ENCODE results near the gene SLC39A13. TPM values are rescaled to one million over a fixed set of nuclear protein-coding genes. Genes with fewer than 3 reads are reported as not detected.

The SLC39A13 gene
- total and polyA plus RNA-seq, 2 donors (not counting 1 experiment from before 2014, with no cell fraction given) = 62.9 to 88.7 TPM

DNA sequence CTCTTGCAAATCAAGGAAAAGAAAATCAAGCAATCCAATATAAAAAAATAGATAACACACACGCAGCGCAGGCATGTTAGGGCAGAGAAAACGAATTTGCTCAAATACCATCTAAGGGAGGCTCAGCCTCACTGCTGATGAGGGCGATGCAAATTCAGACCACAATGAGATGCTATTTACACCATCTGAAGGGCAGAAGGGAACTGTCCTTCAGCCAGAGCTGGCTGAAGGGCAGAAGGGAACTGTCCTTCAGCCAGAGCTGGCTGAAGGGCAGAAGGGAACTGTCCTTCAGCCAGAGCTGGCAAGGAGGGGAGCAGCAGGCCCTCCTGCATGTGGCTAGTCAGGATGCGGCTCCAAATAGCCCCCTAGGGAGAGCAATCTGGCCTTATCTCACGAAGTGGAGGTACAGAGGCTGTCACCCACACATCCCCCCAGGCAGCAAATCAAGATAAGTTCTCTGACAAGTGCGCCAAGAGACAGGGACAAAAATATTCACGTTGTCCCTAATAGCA lies 7.6 kb upstream of the SLC39A13 start:
- Histone ChIP-seq H3K4me1 (ENCODE audit: control insufficient read depth, extremely low read depth, insufficient read depth, low read length) (peaks cover 3% of the 10 kb centered on the region), H3K27ac (ENCODE audit: insufficient read depth, low read length) (no peak overlapping the region), H4K20me1 (ENCODE audit: control insufficient read depth, extremely low read depth, insufficient read depth, low read length) (no peaks in the 10 kb centered on the region), H2AFZ (ENCODE audit: low read length) (no peak overlapping the region), H3K4me2 (ENCODE audit: extremely low read depth, insufficient read depth, low read length) (peak overlapping the region; percentile 2), H3K9ac (ENCODE audit: insufficient read depth, low read length) (no peak overlapping the region), H3K27me3 (ENCODE audit: control insufficient read depth, insufficient read depth, low read length) (no peaks in the 10 kb centered on the region), H3K4me3 (replicated peaks in 1 of 4; ENCODE audit: control extremely low read depth in 1 of 4, insufficient read depth in 1 of 4, low read depth in 3 of 4, low read length in 4 of 4) (peak overlapping the region in 1 of 4 experiments; percentile 59), H3K79me2 (ENCODE audit: control insufficient read depth, insufficient read depth, low read length) (no peaks in the 10 kb centered on the region), H3K36me3 (ENCODE audit: control insufficient read depth, insufficient read depth, low read length) (no peaks in the 10 kb centered on the region), H3K9me3 (ENCODE audit: control insufficient read depth, insufficient read depth, low read depth, low read length) (no peaks in the 10 kb centered on the region)
- no peak for DNase-seq (ENCODE audit: low read depth in 2 of 2)
- TF ChIP-seq, protein P1, sequence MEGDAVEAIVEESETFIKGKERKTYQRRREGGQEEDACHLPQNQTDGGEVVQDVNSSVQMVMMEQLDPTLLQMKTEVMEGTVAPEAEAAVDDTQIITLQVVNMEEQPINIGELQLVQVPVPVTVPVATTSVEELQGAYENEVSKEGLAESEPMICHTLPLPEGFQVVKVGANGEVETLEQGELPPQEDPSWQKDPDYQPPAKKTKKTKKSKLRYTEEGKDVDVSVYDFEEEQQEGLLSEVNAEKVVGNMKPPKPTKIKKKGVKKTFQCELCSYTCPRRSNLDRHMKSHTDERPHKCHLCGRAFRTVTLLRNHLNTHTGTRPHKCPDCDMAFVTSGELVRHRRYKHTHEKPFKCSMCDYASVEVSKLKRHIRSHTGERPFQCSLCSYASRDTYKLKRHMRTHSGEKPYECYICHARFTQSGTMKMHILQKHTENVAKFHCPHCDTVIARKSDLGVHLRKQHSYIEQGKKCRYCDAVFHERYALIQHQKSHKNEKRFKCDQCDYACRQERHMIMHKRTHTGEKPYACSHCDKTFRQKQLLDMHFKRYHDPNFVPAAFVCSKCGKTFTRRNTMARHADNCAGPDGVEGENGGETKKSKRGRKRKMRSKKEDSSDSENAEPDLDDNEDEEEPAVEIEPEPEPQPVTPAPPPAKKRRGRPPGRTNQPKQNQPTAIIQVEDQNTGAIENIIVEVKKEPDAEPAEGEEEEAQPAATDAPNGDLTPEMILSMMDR (conservative IDR thresholded peaks at IDR 0.05 in 1 of 2, IDR thresholded peaks at IDR 0.05 in 1 of 2; ENCODE audit: low read depth in 1 of 2, low read length in 2 of 2) = no peak
- no peak for TF ChIP-seq EZH2 (IDR thresholded peaks at IDR 0.05; ENCODE audit: low read length, missing control alignments)

DNA sequence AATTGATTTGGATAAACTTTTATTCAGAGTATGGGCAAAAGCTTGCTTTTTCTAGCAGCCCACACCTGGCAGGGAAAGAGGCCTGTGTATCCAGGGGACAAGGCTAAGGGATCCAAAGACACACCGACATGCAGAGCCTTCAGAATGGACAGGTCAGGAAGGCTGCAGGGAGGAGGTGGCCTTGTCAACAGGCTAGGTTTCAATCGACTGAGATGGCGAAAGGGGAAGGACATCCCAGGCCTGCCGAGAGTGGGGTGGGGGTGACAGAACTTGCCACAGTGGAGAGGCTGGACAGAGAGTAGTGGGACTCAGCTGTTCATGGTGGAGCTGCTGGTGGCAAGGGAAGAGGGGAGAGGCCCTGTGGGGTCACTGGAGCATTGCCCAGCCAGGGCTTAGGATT lies 5.3 kb upstream of the SLC39A13 start:
- Histone ChIP-seq H3K4me1 (ENCODE audit: control insufficient read depth, extremely low read depth, insufficient read depth, low read length) (peaks cover 13% of the 10 kb centered on the region), H2AFZ (ENCODE audit: low read length) (no peak overlapping the region), H3K27me3 (ENCODE audit: control insufficient read depth, insufficient read depth, low read length) (no peaks in the 10 kb centered on the region), H4K20me1 (ENCODE audit: control insufficient read depth, extremely low read depth, insufficient read depth, low read length) (no peaks in the 10 kb centered on the region), H3K9ac (ENCODE audit: insufficient read depth, low read length) (no peak overlapping the region), H3K36me3 (ENCODE audit: control insufficient read depth, insufficient read depth, low read length) (no peaks in the 10 kb centered on the region), H3K9me3 (ENCODE audit: control insufficient read depth, insufficient read depth, low read depth, low read length) (no peaks in the 10 kb centered on the region), H3K4me2 (ENCODE audit: extremely low read depth, insufficient read depth, low read length) (no peak overlapping the region), H3K79me2 (ENCODE audit: control insufficient read depth, insufficient read depth, low read length) (no peaks in the 10 kb centered on the region), H3K27ac (ENCODE audit: insufficient read depth, low read length) (no peak overlapping the region), H3K4me3 (replicated peaks in 1 of 4; ENCODE audit: control extremely low read depth in 1 of 4, insufficient read depth in 1 of 4, low read depth in 3 of 4, low read length in 4 of 4) (no peak overlapping the region)
- DNase-seq (ENCODE audit: low read depth in 2 of 2) = no peak
- no peak for TF ChIP-seq EZH2 (IDR thresholded peaks at IDR 0.05; ENCODE audit: low read length, missing control alignments)
- TF ChIP-seq, protein P1 (conservative IDR thresholded peaks at IDR 0.05 in 1 of 2, IDR thresholded peaks at IDR 0.05 in 1 of 2; ENCODE audit: low read depth in 1 of 2, low read length in 2 of 2) = no peak

DNA sequence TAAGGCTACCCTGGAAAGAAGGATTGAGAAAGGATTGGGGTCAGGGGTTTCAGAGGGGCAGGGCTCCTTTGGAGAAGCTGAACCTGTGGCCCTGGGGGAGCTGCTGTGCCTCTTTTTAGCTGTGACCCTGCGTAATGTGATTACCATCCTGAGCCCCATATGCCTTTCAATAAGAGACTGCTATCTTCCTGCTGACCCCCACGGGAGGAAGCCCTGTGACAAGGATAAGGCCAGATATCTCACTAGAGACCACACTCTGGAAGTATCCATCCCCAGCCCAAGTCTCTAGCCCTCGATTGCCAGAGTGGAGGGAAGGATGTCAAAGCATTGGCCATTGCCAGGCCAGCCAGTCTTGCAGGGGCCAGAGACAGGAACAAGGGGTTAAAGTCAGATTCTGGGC lies 4.8 kb upstream of the SLC39A13 start:
- no peaks in the 10 kb centered on the region for H4K20me1 ChIP-seq (ENCODE audit: control insufficient read depth, extremely low read depth, insufficient read depth, low read length)
- H3K27ac ChIP-seq (ENCODE audit: insufficient read depth, low read length) = no peak overlapping the region
- H3K9ac ChIP-seq (ENCODE audit: insufficient read depth, low read length) = no peak overlapping the region
- no peak for DNase-seq (ENCODE audit: low read depth in 2 of 2)
- no peak overlapping the region for H3K4me3 ChIP-seq (replicated peaks in 1 of 4; ENCODE audit: control extremely low read depth in 1 of 4, insufficient read depth in 1 of 4, low read depth in 3 of 4, low read length in 4 of 4)
- peaks cover 13% of the 10 kb centered on the region for H3K4me1 ChIP-seq (ENCODE audit: control insufficient read depth, extremely low read depth, insufficient read depth, low read length)
- H3K36me3 ChIP-seq (ENCODE audit: control insufficient read depth, insufficient read depth, low read length) = no peaks in the 10 kb centered on the region
- H3K79me2 ChIP-seq (ENCODE audit: control insufficient read depth, insufficient read depth, low read length) = no peaks in the 10 kb centered on the region
- H3K9me3 ChIP-seq (ENCODE audit: control insufficient read depth, insufficient read depth, low read depth, low read length) = no peaks in the 10 kb centered on the region
- TF ChIP-seq, protein P1 (conservative IDR thresholded peaks at IDR 0.05 in 1 of 2, IDR thresholded peaks at IDR 0.05 in 1 of 2; ENCODE audit: low read depth in 1 of 2, low read length in 2 of 2) = no peak
- no peak for TF ChIP-seq EZH2 (IDR thresholded peaks at IDR 0.05; ENCODE audit: low read length, missing control alignments)
- H2AFZ ChIP-seq (ENCODE audit: low read length) = no peak overlapping the region
- no peak overlapping the region for H3K4me2 ChIP-seq (ENCODE audit: extremely low read depth, insufficient read depth, low read length)
- H3K27me3 ChIP-seq (ENCODE audit: control insufficient read depth, insufficient read depth, low read length) = no peaks in the 10 kb centered on the region

Data from fibroblast of lung (primary cell).